ENCODE data around the gene WDR20.

GRCh38 chr14:102146423-102146822, 6.7 kb downstream of the WDR20 start:
- TF ChIP-seq CTCF (IDR thresholded peaks at IDR 0.05) (no peak), POLR2A (IDR thresholded peaks at IDR 0.05) (no peak)

Measured in esophagus squamous epithelium (tissue), 4 donors.